ENCODE results near the gene SKI. TPM values are rescaled to one million over a fixed set of nuclear protein-coding genes. Genes with fewer than 3 reads are reported as not detected.

Gene SKI
- total RNA-seq, 3 donors from 2014 or later: 22.1 to 33.8 (median 26.7) TPM

- DNase-seq (ENCODE audit: low spot score in 2 of 2): no peak
- TF ChIP-seq POLR2A (IDR thresholded peaks at IDR 0.05) (no peak), CTCF (IDR thresholded peaks at IDR 0.05) (no peak), POLR2AphosphoS5 (IDR thresholded peaks at IDR 0.05) (no peak)
- H3K27me3 ChIP-seq: no peaks in the 10 kb centered on the region
- no peaks in the 10 kb centered on the region for H3K9me3 ChIP-seq
- H3K27ac ChIP-seq: peak within 1 kb of the TSS; percentile 93 to 94
- H3K4me3 ChIP-seq: peak within 1 kb of the TSS; percentile 58 to 75 (median 73)
- no peaks in the 10 kb centered on the region for H3K36me3 ChIP-seq
- intact Hi-C loops (cut with DNase I; ENCODE audit: low total_unique reads): loop anchor here (5.0 kb wide), 2 partner anchors 198 to 1192 kb away; partner anchors contain the start of genes HES4, MORN1 and RER1
- H3K4me1 ChIP-seq: peaks cover 3 to 30% of the 10 kb centered on the region in 2 donors
Measured at GRCh38 chr1:2194319-2194897, 33.7 kb upstream of the SKI start, which contains the start of gene FAAP20. Gene FAAP20 (minus strand): TSS chr1:2194772. CDS start chr1:2194749, 23 bp downstream.

- no peaks in the 10 kb centered on the region for H3K27me3 ChIP-seq
- intact Hi-C loops (cut with DNase I; ENCODE audit: low total_unique reads): loop anchor here (5.0 kb wide), 3 partner anchors 187 to 1193 kb away; partner anchors contain the start of genes HES4, MORN1 and RER1
- H3K27ac ChIP-seq: peak overlapping the region; percentile 93 to 94
- DNase-seq (ENCODE audit: low spot score in 2 of 2): peak; percentile 88 to 89
- H3K4me3 ChIP-seq: peak overlapping the region; percentile 58 to 75 (median 73)
- H3K4me1 ChIP-seq: peaks cover 3 to 27% of the 10 kb centered on the region in 2 donors
- H3K9me3 ChIP-seq: no peaks in the 10 kb centered on the region
- TF ChIP-seq POLR2A (IDR thresholded peaks at IDR 0.05): no peak
- TF ChIP-seq POLR2AphosphoS5 (IDR thresholded peaks at IDR 0.05): peak; percentile 60 to 83 (median 70)
- peak; percentile 78 to 98 (median 98) for TF ChIP-seq CTCF (IDR thresholded peaks at IDR 0.05)
- H3K36me3 ChIP-seq: no peaks in the 10 kb centered on the region
Measured at GRCh38 chr1:2194898-2195673, 33.0 kb upstream of the SKI start.

- Histone ChIP-seq H3K4me3 (peak overlapping the region in 1 of 3 donors; percentile 73), H3K9me3 (no peaks in the 10 kb centered on the region), H3K36me3 (no peaks in the 10 kb centered on the region), H3K4me1 (peaks cover 3 to 20% of the 10 kb centered on the region in 2 donors), H3K27ac (peak overlapping the region; percentile 93 to 94), H3K27me3 (no peaks in the 10 kb centered on the region)
- intact Hi-C loops (cut with DNase I; ENCODE audit: low total_unique reads): loop anchor here (5.0 kb wide), 1 partner anchor 187 kb away; no protein-coding TSS in a partner anchor
- DNase-seq (ENCODE audit: low spot score in 2 of 2): no peak
- TF ChIP-seq CTCF (IDR thresholded peaks at IDR 0.05): no peak
- no peak for TF ChIP-seq POLR2A (IDR thresholded peaks at IDR 0.05)
- TF ChIP-seq POLR2AphosphoS5 (IDR thresholded peaks at IDR 0.05): no peak
Measured at GRCh38 chr1:2195785-2196184, 32.3 kb upstream of the SKI start.

GRCh38 chr1:2196901-2197638 lies 31.0 kb upstream of the SKI start:
- no peaks in the 10 kb centered on the region for H3K36me3 ChIP-seq
- H3K27me3 ChIP-seq: no peaks in the 10 kb centered on the region
- no peak overlapping the region for H3K4me3 ChIP-seq
- no peak for DNase-seq (ENCODE audit: low spot score in 2 of 2)
- peak overlapping the region in 1 of 2 donors; percentile 97 for H3K27ac ChIP-seq
- no peaks in the 10 kb centered on the region for H3K9me3 ChIP-seq
- no peak for TF ChIP-seq POLR2A (IDR thresholded peaks at IDR 0.05)
- TF ChIP-seq POLR2AphosphoS5 (IDR thresholded peaks at IDR 0.05): no peak
- TF ChIP-seq CTCF (IDR thresholded peaks at IDR 0.05): no peak
- intact Hi-C loops (cut with DNase I; ENCODE audit: low total_unique reads): loop anchor here (5.0 kb wide), 1 partner anchor 185 kb away; no protein-coding TSS in a partner anchor
- peaks cover 3 to 17% of the 10 kb centered on the region in 2 donors for H3K4me1 ChIP-seq

Measured in breast epithelium (tissue), 4 donors.